ENCODE data around the gene PPFIBP1. TPM values are rescaled to one million over a fixed set of nuclear protein-coding genes. Genes with fewer than 3 reads are reported as not detected.
A peak's percentile ranks its signal among the peaks of the same experiment; 100 is the strongest.

PPFIBP1 gene
- total and polyA plus RNA-seq, 9 of the 15 experiments (the other 6 are each of a cell fraction or from before 2014, with no cell fraction given), result 0.46 to 3.5 (median 1.8) TPM

DNA sequence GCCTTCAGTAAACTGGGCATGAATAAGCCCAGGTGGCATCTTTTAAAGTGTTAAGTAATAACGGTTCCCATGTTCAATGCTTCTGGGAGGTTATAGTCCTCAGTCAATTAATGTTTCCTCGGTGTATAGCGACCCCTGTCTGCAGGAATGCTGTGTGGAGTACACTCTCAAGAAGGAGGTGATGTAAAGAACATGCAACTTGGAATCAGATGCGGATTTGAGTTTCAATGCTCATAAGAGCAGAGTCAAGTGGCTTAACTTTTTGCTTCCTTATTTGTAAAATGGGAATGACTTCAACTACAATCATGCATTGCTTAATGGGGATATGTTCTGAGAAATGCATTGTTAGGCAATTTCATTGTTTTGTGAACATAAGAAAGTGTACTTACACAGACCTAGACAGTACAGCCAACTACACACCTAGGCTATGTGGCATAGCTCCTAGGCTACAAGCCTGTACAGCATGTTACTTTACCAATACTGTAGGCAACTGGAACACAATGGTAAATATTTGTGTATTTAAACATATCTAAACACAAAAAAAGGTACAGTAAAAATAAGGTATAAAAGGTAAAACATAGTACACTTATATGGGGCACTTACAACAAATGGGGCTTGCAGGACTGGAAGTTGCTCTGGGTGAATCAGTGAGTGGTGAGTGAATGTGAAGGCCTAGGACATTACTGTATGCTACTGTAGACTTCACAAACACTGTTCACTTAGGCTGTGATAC, 179.9 kb downstream of the PPFIBP1 start (continued):
- TF ChIP-seq ZFPM2 (CRISPR knock-in tag; IDR thresholded peaks at IDR 0.05), result no peak
- TF ChIP-seq SMARCA4 (IDR thresholded peaks at IDR 0.05), result peak; percentile 42; the same call in 1 of the 2 replicates
- no peak for TF ChIP-seq TBL1XR1 (IDR thresholded peaks at IDR 0.05; ENCODE audit: low read length in 2 of 2)
- no peak for TF ChIP-seq PCBP1 (IDR thresholded peaks at IDR 0.05; ENCODE audit: low read depth, low read length, poor library complexity, severe bottlenecking)
- no peak for TF ChIP-seq RBM25 (IDR thresholded peaks at IDR 0.05; ENCODE audit: low read depth, low read length, severe bottlenecking)
- TF ChIP-seq ZNF277 (CRISPR knock-in tag; IDR thresholded peaks at IDR 0.05; ENCODE audit: borderline replicate concordance), result no peak
- no peak for TF ChIP-seq ZMIZ1 (IDR thresholded peaks at IDR 0.05; ENCODE audit: low read depth in 2 of 2, low read length in 2 of 2)
- no peak for TF ChIP-seq KHSRP (IDR thresholded peaks at IDR 0.05)
- peak; percentile 24 for TF ChIP-seq ZFP36 (IDR thresholded peaks at IDR 0.05; ENCODE audit: low read depth, low read length, partially characterized antibody)
- TF ChIP-seq CREB5 (CRISPR knock-in tag; IDR thresholded peaks at IDR 0.05), result no peak
- TF ChIP-seq ZNF766 (CRISPR knock-in tag; conservative IDR thresholded peaks at IDR 0.05), result no peak
- no peak for TF ChIP-seq ZFP1 (CRISPR knock-in tag; IDR thresholded peaks at IDR 0.05)
- TF ChIP-seq RHOXF2B (CRISPR knock-in tag; conservative IDR thresholded peaks at IDR 0.05), result no peak
- TF ChIP-seq DMBX1 (CRISPR knock-in tag; IDR thresholded peaks at IDR 0.05; ENCODE audit: borderline replicate concordance), result no peak; the same call in 1 of the 2 replicates
- no peak for TF ChIP-seq MYNN (IDR thresholded peaks at IDR 0.05)
- TF ChIP-seq MYNN (CRISPR knock-in tag; IDR thresholded peaks at IDR 0.05), result no peak
- no peak for TF ChIP-seq E2F8 (IDR thresholded peaks at IDR 0.05; ENCODE audit: low read depth, partially characterized antibody)
- TF ChIP-seq ETV1 (tag; conservative IDR thresholded peaks at IDR 0.05; ENCODE audit: low read depth), result 0 out of 2 replicates have a peak, but pooled peaks have one; percentile 4

Data from K562 (cell line).